GM23248 (cell line): ENCODE results near the gene CATSPERE.

Experiments
- EZH2 ChIP-seq: fragments of 200-600 bp; sonication (generic); IDR thresholded peaks from 2 replicates; pipeline ENCODE4 v1.6.1; 2018; ENCODE audit warnings: antibody characterized with exemption, mild to moderate bottlenecking; ENCODE audit not compliant: insufficient read depth, poor library complexity, severe bottlenecking
- EZH2phosphoT487 ChIP-seq: fragments of 200-600 bp; sonication (generic); IDR thresholded peaks from 2 replicates; pipeline ENCODE4 v1.6.1; 2018; ENCODE audit warnings: antibody characterized with exemption, moderate library complexity, mild to moderate bottlenecking, low read depth; ENCODE audit not compliant: insufficient read depth

DNA sequence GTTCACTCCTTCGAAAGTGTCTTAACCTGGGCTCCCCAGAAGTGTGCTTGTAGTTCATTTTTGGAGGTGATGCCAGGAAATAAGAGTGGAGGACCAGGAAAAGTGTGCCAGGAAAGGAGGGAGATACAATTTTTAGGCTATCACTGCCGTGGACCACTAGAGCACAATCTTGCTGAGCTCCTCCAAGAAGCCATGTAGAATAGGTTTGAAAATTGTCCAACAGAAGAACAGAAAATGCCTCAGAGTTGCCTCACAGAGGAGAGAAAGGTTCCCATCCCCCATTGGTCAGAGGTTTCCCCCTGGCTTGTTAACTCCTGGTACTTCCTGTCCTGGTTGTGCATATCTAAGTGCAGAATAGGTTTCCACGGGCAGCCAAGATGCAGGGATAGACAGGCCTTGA, 41.6 kb downstream of the CATSPERE start:
- no peak for TF ChIP-seq EZH2
- no peak for TF ChIP-seq EZH2phosphoT487
